AG10803 (cell line): Measurements from ENCODE around the gene FBXW4.

ENCODE experiments used
- DNase-seq: peaks from one replicate; pipeline ENCODE4 v3.0.0; 2010; ENCODE audit warnings: low read depth
- H3K4me3 ChIP-seq: 2 replicates; pipeline ENCODE4 v1.5.1; 2011; ENCODE audit warnings: mild to moderate bottlenecking, low read length, control low read depth
- CTCF ChIP-seq: conservative IDR thresholded peaks from 2 replicates; pipeline ENCODE4 v1.5.1; 2011; ENCODE audit warnings: mild to moderate bottlenecking, low read length, control low read depth, inconsistent platforms

The FBXW4 gene

DNA sequence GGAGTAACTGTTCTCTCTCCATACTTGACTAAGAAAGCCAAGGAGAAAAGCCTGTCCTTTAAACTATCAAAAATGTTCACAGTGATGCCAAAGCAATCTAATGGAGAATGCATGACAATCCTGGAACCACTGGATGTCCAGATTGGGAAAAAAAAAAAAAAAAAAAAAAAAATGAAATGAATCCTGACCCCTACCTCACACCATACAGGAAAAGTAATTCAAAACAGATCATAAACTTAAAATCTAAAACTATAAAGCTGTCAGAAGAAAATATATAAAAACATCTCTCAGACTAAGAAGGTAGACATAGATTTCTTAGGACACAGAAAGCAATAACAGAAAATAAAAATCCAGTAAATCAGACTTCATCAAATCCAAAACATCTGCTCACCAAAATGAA, 18.4 kb downstream of the FBXW4 start:
- DNase-seq, result no peak
- TF ChIP-seq CTCF, result no peak
- H3K4me3 ChIP-seq, result no peak overlapping the region

- DNase-seq, result no peak
- TF ChIP-seq CTCF, result no peak
- H3K4me3 ChIP-seq, result no peak overlapping the region
These were observed 19.9 kb downstream of the FBXW4 start for GRCh38 chr10:101675115-101675514.

DNA sequence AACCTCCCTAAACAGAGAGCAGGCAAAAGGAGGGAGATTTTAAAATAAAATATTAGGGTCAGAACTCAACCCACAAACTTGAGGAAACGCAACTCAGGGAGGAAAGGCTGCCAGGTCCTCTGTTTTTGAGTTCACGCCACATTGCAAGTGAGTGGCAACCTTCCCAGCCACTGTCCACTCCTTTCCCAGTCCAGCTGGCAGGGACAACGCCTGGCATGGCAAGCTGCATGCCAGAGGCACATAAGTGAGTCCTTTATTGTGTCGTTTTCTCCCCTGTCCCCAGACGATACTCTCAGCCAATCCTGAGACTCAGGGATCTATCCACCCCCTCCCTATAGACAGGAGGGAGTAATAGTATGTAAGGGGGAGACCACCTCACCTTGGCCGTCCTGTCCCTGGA, 22.4 kb downstream of the FBXW4 start:
- H3K4me3 ChIP-seq, result no peak overlapping the region
- no peak for DNase-seq
- no peak for TF ChIP-seq CTCF

GRCh38 chr10:101671453-101671852, 23.5 kb downstream of the FBXW4 start:
- no peak for DNase-seq
- H3K4me3 ChIP-seq, result no peak overlapping the region
- TF ChIP-seq CTCF, result no peak

- TF ChIP-seq CTCF, result no peak
- no peak for DNase-seq
- no peak overlapping the region for H3K4me3 ChIP-seq
These were observed 24.3 kb downstream of the FBXW4 start for GRCh38 chr10:101670635-101671034.

GRCh38 chr10:101669181-101669580, 25.8 kb downstream of the FBXW4 start:
- H3K4me3 ChIP-seq, result no peak overlapping the region
- TF ChIP-seq CTCF, result no peak

DNA sequence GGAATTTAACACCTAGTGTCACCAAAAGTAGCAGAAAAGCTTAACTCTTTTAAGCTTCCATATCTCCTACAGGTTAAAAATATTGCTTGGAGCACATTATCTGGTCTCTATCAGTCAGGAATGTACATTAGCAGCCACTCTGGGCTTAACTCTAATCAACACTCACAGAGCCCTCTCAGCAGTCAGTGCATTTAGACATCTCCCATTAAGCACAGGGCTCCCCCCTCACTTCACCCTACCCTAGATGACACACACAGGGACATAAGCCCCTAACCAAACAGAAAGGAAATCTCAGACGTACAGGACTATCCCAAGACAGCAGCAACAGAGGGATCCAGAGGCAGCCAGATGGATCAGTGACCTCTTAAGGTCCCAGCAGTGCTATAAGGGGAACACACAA, 26.4 kb downstream of the FBXW4 start:
- H3K4me3 ChIP-seq, result no peak overlapping the region
- TF ChIP-seq CTCF, result no peak

More at GRCh38 chr10:101669181-101669580, 25.8 kb downstream of the FBXW4 start:
- no peak for DNase-seq

More for the DNA sequence above, 26.4 kb downstream of the FBXW4 start:
- DNase-seq, result no peak
